G401 (cell line): ENCODE data around the gene ZNF358. TPM values are rescaled to one million over a fixed set of nuclear protein-coding genes. Genes with fewer than 3 reads are reported as not detected.

Source experiments
- DNase-seq: peaks from one replicate; pipeline ENCODE4 v3.0.0-alpha.2; 2015; ENCODE audit warnings: low spot score
- in situ Hi-C: cut with HindIII; loops from 2 replicates; pipeline ENCODE4 v1.10.0; 2016; ENCODE audit warnings: low sequenced_read_pairs, mixed read lengths
- total RNA-seq: library from RNA; depleted of rRNA; stranded (reverse); fragments of >200 nt; shearing (Covaris generic); gene quantifications from 2 replicates; pipeline ENCODE4 v1.2.3, GENCODE V29; 2014; rRNA removed

The ZNF358 gene
- total RNA-seq, result 25.3 and 40.1 TPM in 2 replicates

- DNase-seq, result peak; percentile 79
- in situ Hi-C loops, result no loop called here
Measured at GRCh38 chr19:7515645-7516151, at the start of gene ZNF358. Gene ZNF358 (plus strand): TSS chr19:7516103. CDS start chr19:7519243, 3,140 bp downstream.

- in situ Hi-C loops, result no loop called here
- no peak for DNase-seq
Measured at GRCh38 chr19:7467009-7467989, 48.6 kb upstream of the ZNF358 start.

- in situ Hi-C loops, result no loop called here
Measured at GRCh38 chr19:7468840-7469239, 47.1 kb upstream of the ZNF358 start.

DNA sequence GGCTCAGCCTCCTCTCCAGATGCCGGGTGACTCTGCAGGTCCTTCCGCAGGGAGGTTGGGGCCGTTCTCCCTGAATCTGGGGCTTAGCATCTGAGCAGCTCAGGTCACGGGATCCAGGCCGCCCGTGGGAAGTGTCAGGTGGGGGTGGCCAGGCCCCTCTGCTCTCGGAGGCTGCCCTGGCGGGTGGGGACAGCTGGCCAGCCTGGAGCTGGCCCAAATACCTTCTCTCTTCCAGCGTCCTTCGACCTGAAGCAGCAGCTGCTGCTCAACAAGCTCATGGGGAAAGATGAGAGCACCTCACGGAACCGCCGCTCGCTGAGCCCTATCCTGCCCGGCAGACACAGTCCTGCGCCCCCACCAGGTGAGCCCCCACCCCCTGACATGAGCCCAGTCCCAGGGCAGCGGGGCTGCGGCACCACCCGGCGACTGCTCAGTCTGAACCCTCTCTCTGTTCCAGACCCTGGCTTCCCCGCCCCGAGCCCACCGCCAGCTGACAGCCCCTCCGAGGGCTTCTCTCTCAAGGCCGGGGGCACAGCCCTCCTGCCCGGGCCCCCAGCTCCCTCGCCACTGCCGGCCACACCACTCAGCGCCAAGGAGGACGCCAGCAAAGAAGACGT lies 46.1 kb upstream of the ZNF358 start:
- DNase-seq, result no peak
- in situ Hi-C loops, result no loop called here

More at GRCh38 chr19:7468840-7469239, 47.1 kb upstream of the ZNF358 start:
- DNase-seq, result no peak

DNA sequence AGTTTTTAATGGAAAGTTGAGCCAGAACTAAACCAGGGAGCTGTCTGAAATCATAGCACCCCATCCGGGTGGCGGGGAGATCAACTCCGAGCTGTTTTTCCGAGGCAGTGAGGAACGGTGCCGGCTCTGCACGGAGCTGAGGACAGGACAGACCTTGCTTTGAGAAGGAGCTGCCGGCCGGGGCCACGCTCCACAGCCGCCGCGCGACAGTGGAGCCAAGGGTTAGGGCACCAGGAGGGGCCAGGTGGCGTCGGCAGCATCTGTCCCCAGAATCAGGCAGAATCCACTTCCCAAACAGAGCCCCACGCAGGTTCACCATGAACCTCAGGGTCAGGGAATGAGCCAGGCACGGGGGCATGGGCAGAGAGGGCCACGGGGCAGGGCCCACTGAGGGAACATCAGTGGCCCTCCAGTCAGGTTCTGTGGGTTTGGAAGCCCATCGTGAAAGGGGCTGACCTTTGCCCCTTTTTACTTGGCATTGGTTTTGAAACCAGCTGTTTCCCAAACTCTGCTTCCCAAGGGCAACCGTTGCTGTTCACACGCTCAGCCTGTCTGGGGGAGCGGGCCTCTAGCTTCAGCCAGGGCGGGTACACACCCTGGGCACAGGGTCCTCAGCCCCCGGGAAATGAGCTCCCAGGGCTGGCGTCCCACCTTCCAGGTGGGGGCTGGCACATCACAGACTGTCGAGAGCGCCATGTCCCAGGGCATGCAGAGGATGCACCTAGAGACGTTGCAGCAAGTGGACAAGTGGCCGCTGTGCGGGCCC lies 45.2 kb upstream of the ZNF358 start:
- in situ Hi-C loops, result no loop called here
- DNase-seq, result no peak

DNA sequence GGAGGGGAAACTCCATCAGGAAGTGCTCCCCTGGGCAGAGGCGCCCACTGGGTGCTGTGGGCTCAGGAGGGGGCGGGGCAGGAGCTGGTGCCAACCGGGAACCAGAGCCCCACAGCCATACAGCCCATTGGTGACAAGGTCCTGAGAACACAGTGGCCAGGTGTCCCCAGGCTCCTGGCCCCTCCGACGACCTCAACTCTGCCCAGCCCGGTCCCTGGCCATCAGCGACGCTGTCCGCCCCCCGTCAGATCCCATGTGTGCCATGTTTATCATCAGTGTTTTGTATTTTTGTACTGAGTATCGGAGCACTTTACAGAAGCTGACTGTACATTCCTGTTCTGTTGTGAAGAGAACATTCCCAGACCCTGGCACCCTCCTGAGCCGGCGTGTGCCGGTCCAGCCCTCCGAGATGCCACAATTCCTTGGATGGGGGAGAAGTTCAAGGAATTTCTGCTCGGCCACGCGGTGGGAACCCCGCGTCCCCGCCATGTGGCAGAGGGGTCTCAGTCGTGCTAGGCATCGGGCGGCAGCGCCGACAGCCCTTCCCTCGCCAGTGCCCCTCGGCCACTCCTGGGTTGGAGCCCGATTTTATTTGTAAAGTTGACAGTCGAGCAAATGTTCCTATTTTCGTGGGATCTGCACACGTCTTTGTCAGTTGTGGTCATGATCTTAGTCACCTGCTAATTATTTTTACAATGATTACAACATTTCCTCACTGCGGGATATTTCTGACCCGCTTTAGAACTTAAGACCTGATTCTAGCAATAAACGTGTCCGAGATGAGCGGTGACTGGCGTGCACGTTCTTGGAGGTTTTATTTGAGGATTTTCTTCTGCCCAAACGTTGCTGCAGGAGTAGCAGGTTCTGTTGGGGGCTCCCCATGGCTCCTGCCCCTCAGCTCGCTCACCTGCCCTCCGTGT lies 43.9 kb upstream of the ZNF358 start:
- no peak for DNase-seq
- in situ Hi-C loops, result no loop called here

DNA sequence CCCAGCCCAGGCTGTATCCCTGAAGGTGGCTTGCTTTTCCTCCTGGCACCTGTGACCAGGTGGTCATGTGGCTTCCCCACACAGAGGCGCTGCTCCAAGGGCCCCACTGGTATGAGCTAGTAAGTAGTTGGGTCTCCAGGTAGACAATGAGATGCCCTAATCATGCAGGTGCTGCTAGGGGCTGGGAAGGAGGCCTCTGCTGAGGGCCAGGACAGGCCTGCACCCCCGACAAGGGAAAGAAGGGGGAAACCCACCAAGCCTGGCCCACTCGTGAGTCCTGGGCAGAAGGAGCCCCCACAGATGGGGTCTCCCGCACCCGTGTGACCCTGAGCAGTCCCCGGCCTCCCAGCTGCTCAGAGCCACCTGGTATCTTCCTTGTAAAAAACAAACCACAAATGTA lies 40.2 kb upstream of the ZNF358 start:
- in situ Hi-C loops, result no loop called here
- no peak for DNase-seq

DNA sequence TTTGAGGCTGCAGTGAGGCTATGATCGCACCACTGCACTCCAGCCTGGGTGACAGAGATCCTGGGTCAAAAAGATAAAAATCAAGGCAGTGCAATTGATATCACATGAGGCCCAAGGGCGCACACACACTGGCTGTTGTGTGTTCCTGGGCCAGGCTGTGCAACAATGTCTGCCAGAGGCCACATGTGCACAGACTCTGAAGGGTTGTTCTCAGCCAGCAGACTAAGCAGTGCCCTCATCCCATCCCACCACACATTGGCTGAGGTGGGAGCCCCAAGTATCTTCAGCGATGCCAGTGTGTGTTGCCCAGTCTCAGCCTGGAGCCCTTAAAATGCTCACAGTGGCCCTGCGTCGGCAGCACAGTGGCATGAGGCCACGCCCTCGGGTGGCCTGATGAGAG lies 39.7 kb upstream of the ZNF358 start:
- in situ Hi-C loops, result no loop called here
- DNase-seq, result no peak

GRCh38 chr19:7476777-7477494 lies 39.0 kb upstream of the ZNF358 start:
- in situ Hi-C loops, result no loop called here
- DNase-seq, result peak; percentile 17

- no peak for DNase-seq
- in situ Hi-C loops, result no loop called here
Measured at GRCh38 chr19:7477758-7478157, 38.1 kb upstream of the ZNF358 start.

GRCh38 chr19:7478173-7478842 lies 37.6 kb upstream of the ZNF358 start:
- in situ Hi-C loops, result no loop called here

GRCh38 chr19:7478843-7479227 lies 37.1 kb upstream of the ZNF358 start:
- in situ Hi-C loops, result no loop called here
- no peak for DNase-seq

More at GRCh38 chr19:7478173-7478842, 37.6 kb upstream of the ZNF358 start:
- no peak for DNase-seq

- DNase-seq, result no peak
- in situ Hi-C loops, result no loop called here
Measured at GRCh38 chr19:7480222-7480969, 35.5 kb upstream of the ZNF358 start.

GRCh38 chr19:7480970-7481255 lies 35.0 kb upstream of the ZNF358 start:
- no peak for DNase-seq
- in situ Hi-C loops, result no loop called here

DNA sequence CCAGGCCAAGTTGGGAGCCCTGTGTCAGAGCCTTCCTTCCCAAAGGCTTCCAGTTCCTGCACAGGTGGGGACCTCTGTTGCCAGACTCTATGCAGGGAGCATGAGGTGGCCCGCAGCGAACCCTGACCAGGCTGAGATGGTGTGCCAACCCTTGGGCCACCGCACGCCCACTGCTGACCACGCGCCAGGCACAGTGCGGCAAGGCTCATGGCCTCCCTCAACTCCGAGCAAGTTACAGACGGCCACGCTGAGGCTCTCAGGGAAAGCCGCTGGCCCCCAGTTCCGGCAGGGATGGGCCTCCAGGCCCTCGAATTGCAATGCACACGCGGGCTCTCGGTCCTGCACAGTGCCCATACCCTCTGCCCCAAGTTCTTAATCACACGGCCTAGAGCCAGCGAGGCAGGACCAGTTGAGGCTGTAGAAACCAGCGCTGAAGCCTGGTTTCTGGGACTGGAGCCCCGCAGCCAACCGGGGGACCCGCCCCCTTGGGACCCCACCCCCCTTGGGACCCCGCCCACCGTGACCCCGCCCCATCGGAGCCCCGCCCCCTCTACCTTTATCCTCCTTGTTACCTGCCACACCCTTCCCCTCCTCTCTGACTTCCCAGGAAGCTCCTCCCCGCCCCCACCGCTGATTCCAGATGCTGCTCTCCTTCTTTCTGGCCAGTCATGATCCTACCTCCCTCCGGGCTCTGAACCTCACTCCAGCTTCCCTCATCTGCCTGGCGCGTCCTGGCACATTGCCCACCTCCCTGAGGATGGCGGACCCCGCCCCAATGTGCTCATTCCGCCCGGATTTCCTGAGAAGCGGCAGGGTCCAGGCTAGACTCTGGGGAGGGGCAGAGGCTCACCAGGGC lies 33.1 kb upstream of the ZNF358 start:
- in situ Hi-C loops, result no loop called here
- DNase-seq, result no peak

DNA sequence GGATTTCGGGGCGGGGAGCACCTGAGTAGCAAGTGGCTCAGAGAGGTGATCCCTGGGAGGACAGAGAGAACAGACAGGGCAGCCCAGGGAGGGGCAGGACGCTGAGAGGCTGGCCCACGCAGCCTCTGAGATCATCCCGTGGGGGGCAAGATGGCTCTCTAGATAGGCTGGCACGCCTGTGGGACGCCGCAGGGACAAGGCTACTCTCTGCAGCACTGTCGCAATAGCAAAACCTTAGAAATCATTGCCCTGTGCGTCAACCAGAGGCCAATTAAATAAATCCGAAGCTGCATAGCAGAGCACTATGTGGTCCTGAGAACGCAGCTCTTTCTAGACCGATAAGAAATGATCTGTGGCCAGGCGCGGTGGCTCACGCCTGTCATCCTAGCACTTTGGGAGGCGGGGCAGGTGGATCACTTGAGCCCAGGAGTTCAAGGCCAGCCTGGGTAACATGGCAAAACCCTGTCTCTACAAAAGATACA lies 32.1 kb upstream of the ZNF358 start:
- in situ Hi-C loops, result no loop called here
- DNase-seq, result no peak
